K562 (cell line): ENCODE measurements around the gene NPB. TPM values are rescaled to one million over a fixed set of nuclear protein-coding genes. Genes with fewer than 3 reads are reported as not detected.

Source experiments
- ATAC-seq: fragments of 200-7000 bp; cut with Tn5 transposase; 3 replicates; pipeline ENCODE4 v1.9.1; 2020; ENCODE audit warnings: moderate library complexity
- BruUV-seq: library from RNA; stranded (reverse); fragments of 400-500 nt; replicated peaks from 2 replicates; lab custom pipeline; 2021; lab: Mats Ljungman, UMichigan
- CTCF ChIA-PET: fragments of 300-600 bp; formaldehyde crosslinking; extraction: SDS; loops from one replicate; lab custom pipeline; 2021; ENCODE audit warnings: low intra/inter-chr PET ratio; lab: Yijun Ruan, JAX
- POLR2A ChIA-PET: fragments of 300-600, 350-650 bp; sonication (Branson Sonifier 250); formaldehyde crosslinking; extraction: SDS; loops from one replicate; lab custom pipeline; 2021; ENCODE audit warnings: antibody characterized with exemption, inconsistent platforms; lab: Yijun Ruan, JAX
- DNase-seq, 4 experiments: peaks; one replicate each; pipeline versions ENCODE4 v3.0.0 to v3.0.0-alpha.2; 2011 to 2018; ENCODE audit warnings: low spot score in 3 of 4, mixed read lengths in 3 of 4; ENCODE audit errors: extremely low read depth in 1 of 4
- FAIRE-seq: peaks from 2 replicates; lab custom pipeline; 2011; peaks lifted over from hg19 to GRCh38; lab: Jason Lieb, UNC
- H2AFZ ChIP-seq: 2 replicates; pipeline ENCODE4 v1.6.0; 2011; ENCODE audit warnings: low read depth, low read length, control low read depth, inconsistent platforms
- H3K27ac ChIP-seq: fragments of 200-600 bp; 3 replicates; pipeline ENCODE4 v1.8.0; 2011; ENCODE audit warnings: low read depth, mild to moderate bottlenecking, control low read depth, inconsistent platforms, low read length, moderate library complexity, mixed read lengths; ENCODE audit errors: extremely low read depth
- H3K27me3 ChIP-seq, 2 experiments: fragments of 300-600 bp in 1 of 2; 2 replicates in 1 of 2; 3 replicates in 1 of 2; pipeline versions ENCODE4 v1.6.0 to v1.8.0; 2011; ENCODE audit warnings: inconsistent platforms in 2 of 2, low read length in 2 of 2, mild to moderate bottlenecking in 1 of 2, mixed read lengths in 1 of 2, moderate library complexity in 1 of 2; ENCODE audit not compliant: control insufficient read depth in 2 of 2, insufficient read depth in 2 of 2
- H3K36me3 ChIP-seq: fragments of 300-600 bp; 3 replicates; pipeline ENCODE4 v1.8.0; 2011; ENCODE audit warnings: mild to moderate bottlenecking, low read length, inconsistent platforms; ENCODE audit not compliant: control insufficient read depth, insufficient read depth
- H3K4me1 ChIP-seq, 2 experiments: fragments of 200-600 bp in 1 of 2; replicated peaks in 1 of 2; 2 replicates in 1 of 2; 3 replicates in 1 of 2; pipeline versions ENCODE4 v1.5.1 to v1.8.0; 2011; ENCODE audit warnings: inconsistent platforms in 2 of 2, low read length in 2 of 2, mild to moderate bottlenecking in 1 of 2, mixed read lengths in 1 of 2, moderate library complexity in 1 of 2; ENCODE audit not compliant: control insufficient read depth in 2 of 2, insufficient read depth in 2 of 2
- H3K4me2 ChIP-seq: 2 replicates; pipeline ENCODE4 v1.6.1; 2011; ENCODE audit warnings: low read length, control low read depth, inconsistent platforms, mixed read lengths; ENCODE audit not compliant: insufficient read depth
- H3K4me3 ChIP-seq: fragments of 200-600 bp; sonication (generic), shearing (Covaris generic); 2 replicates; pipeline ENCODE4 v1.5.1; 2016; ENCODE audit warnings: control low read depth, inconsistent platforms
- H3K79me2 ChIP-seq: fragments of 200-600 bp; 3 replicates; pipeline ENCODE4 v1.8.0; 2011; ENCODE audit warnings: low read length, inconsistent platforms; ENCODE audit not compliant: control insufficient read depth, insufficient read depth
- H3K9ac ChIP-seq, 2 experiments: 2 replicates each; pipeline versions ENCODE4 v1.6.0 to v1.6.1; 2011; ENCODE audit warnings: low read depth in 2 of 2, low read length in 2 of 2, control low read depth in 1 of 2, inconsistent platforms in 1 of 2, mild to moderate bottlenecking in 1 of 2, mixed read lengths in 1 of 2; ENCODE audit not compliant: insufficient read depth in 1 of 2
- H3K9me1 ChIP-seq: one replicate; pipeline ENCODE4 v1.6.0; 2011; ENCODE audit warnings: inconsistent platforms, mild to moderate bottlenecking, low read length, moderate library complexity; ENCODE audit not compliant: control insufficient read depth, insufficient read depth
- H3K9me3 ChIP-seq: replicated peaks from 2 replicates; pipeline ENCODE4 v1.5.1; 2011; ENCODE audit warnings: low read depth, low read length, inconsistent platforms; ENCODE audit not compliant: control insufficient read depth, insufficient read depth
- H4K20me1 ChIP-seq: replicated peaks from 2 replicates; pipeline ENCODE4 v1.6.1; 2011; ENCODE audit warnings: low read length, inconsistent platforms, mixed read lengths; ENCODE audit not compliant: control insufficient read depth, insufficient read depth
- FOXA3 ChIP-seq, 2 experiments: fragments of 450-650 bp in 1 of 2; sonication (generic) in 1 of 2; formaldehyde crosslinking; IDR thresholded peaks in 1 of 2; conservative IDR thresholded peaks in 1 of 2; 2 replicates each; pipeline versions ENCODE4 v1.4.0 to v1.8.0; 2020 to 2022; ENCODE audit warnings: mild to moderate bottlenecking in 2 of 2, missing genetic modification reagents in 1 of 2
- SAFB ChIP-seq: fragments of 200-400 bp; formaldehyde crosslinking; IDR thresholded peaks from 2 replicates; pipeline ENCODE4 v1.6.1; 2017; ENCODE audit warnings: low read depth, low read length, borderline replicate concordance
- SMARCC2 ChIP-seq: fragments of 450-650 bp; IDR thresholded peaks from 2 replicates; pipeline ENCODE4 v1.6.1; 2017; ENCODE audit warnings: antibody characterized with exemption, moderate library complexity, mild to moderate bottlenecking, low read depth
- SNRNP70 ChIP-seq: fragments of 200-400 bp; formaldehyde crosslinking; optimal IDR thresholded peaks from 2 replicates; pipeline ENCODE3; 2017; ENCODE audit warnings: low read depth, low read length
- ZNF589 ChIP-seq: fragments of 200-800 bp; sonication (Bioruptor generic); IDR thresholded peaks from 2 replicates; pipeline ENCODE4 v1.6.1; 2016; ENCODE audit warnings: low read depth, missing genetic modification characterization, missing compliant biosample characterization
- WGBS: fragments of 100-300 bp; shearing (Covaris generic); methylation state at CpG from one replicate; pipeline ENCODE4 v1.1.6; 2016; ENCODE audit warnings: low coverage, mixed read lengths; ENCODE audit not compliant: insufficient coverage; ENCODE audit errors: missing lambda C conversion rate; 5-methylcytosine and 5-hydroxymethylcytosine counted together
- in situ Hi-C: fragments of 300-500 bp; cut with MboI; formaldehyde crosslinking; loops from 4 replicates; pipeline ENCODE4 v1.15.0; 2018; ENCODE audit warnings: inconsistent platforms, mixed read lengths
- intact Hi-C: fragments of 100-400 bp; cut with micrococcal nuclease; formaldehyde crosslinking; loops from 2 replicates; pipeline ENCODE4 v1.14.2; 2022
- polyA plus RNA-seq, 8 experiments: library from polyadenylated mRNA; depleted of rRNA in 4 of 8; stranded (reverse) in 5 of 8; unstranded in 3 of 8; fragments of >200 nt; fragmentation: Nextera tagmentation in 2 of 8; fragmentation: Illumina TruSeq in 1 of 8; extraction: Ambion mirVana in 2 of 8; extraction: Trizol in 1 of 8; gene quantifications; 2 replicates each; pipeline versions ENCODE4 v1.2.1 to v1.2.3, GENCODE V29; 2011 to 2014; ENCODE audit warnings: inconsistent platforms in 1 of 8, missing spikeins in 1 of 8
- total RNA-seq, 7 experiments: library from RNA; depleted of rRNA in 6 of 7; stranded (reverse); fragments of >200 nt in 6 of 7; fragmentation: Illumina TruSeq in 2 of 7; extraction: Trizol in 2 of 7; gene quantifications; 2 replicates each; pipeline versions ENCODE4 v1.2.1 to v1.2.3, GENCODE V29; 2011 to 2021; ENCODE audit warnings: low replicate concordance in 1 of 7
- TF ChIP-seq, protein P1 (sequence below): fragments of 250-450 bp; sonication (Bioruptor Pico); IDR thresholded peaks from 2 replicates; pipeline ENCODE4 v1.4.0; 2020
- TF ChIP-seq, protein P2 (sequence below): fragments of 250-450 bp; sonication (Bioruptor Pico); IDR thresholded peaks from 2 replicates; pipeline ENCODE4 v1.4.0; 2020; ENCODE audit warnings: mild to moderate bottlenecking, moderate library complexity
- TF ChIP-seq, protein P3 (sequence below), 2 experiments: fragments of 250-450 bp in 1 of 2; fragments of 450-650 bp in 1 of 2; sonication (Bioruptor Pico) in 1 of 2; IDR thresholded peaks; 2 replicates each; pipeline versions ENCODE4 v1.6.1 to v1.8.0; 2016 to 2021; ENCODE audit warnings: mild to moderate bottlenecking in 2 of 2, moderate library complexity in 2 of 2, missing compliant biosample characterization in 1 of 2, missing genetic modification characterization in 1 of 2

Gene NPB
- total and polyA plus RNA-seq, 9 of the 15 experiments (the other 6 are each of a cell fraction or from before 2014, with no cell fraction given): 0.03 to 0.61 (median 0.14) TPM; not detected in 2

DNA sequence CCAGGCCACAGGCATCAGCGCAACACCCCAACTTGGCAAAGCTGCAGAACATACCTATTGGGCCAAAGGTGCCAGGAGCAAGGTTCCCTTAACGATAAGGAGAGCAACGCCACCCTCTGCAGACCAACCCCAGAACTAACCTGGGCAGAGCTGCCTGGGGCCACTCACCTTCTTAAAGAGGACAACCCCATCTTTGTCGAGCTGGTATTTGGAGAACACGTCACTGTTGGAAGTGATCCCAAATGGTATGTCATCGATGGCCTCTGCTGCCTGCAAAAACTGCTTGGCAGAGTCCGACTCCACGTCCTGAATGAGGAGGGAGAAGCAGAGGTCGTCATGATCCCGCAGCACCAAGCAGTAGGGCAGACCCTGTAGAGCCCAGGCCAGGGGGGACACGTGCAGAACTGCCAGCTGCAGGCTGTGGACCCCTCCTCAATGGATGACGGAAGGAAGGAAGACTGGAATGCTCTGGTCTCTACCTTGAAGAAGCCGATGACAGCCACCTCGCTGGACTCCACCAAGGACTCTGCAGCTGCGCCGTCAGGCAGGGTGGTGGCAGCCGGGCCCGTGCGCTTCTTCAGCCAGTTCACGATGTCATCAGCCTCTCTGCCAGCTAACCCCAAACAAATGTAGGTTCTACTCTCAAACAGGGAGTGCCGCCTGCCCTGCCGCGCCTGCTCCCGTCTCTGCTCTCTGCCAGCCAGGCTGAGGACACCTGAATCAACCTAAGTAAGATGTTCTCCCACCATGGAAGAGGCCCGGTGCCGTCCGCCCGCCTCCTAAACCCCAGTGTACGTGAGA, 46.9 kb upstream of the NPB start:
- Histone ChIP-seq H3K4me1 (peaks cover 18 to 30% of the 10 kb centered on the region in 2 experiments), H3K9ac (0 out of 4 replicates have a peak overlapping the region, but pooled peaks of 1 of the 2 experiments have one; percentile 1), H3K9me1 (peaks cover 16% of the 10 kb centered on the region), H3K27ac (no peak overlapping the region; the same call in 2 of the 3 replicates), H3K9me3 (no peaks in the 10 kb centered on the region), H3K36me3 (peaks cover 95% of the 10 kb centered on the region), H3K4me3 (no peak overlapping the region), H3K79me2 (peaks cover 76% of the 10 kb centered on the region), H4K20me1 (peaks cover 25% of the 10 kb centered on the region), H3K27me3 (no peaks in the 10 kb centered on the region), H2AFZ (no peak overlapping the region), H3K4me2 (no peak overlapping the region)
- 95% methylated on average over 24 of the region's 29 CpGs for WGBS
- in situ Hi-C loops (no loop called here), intact Hi-C loops (no loop called here)
- CTCF ChIA-PET: no interaction called here
- no TSS peak for BruUV-seq
- DNase-seq: peak in 1 of 4 experiments; percentile 6
- no peak for ATAC-seq
- POLR2A ChIA-PET: interaction anchor here (0.6 to 8.3 kb wide), 7 partner anchors 13 to 132 kb away, joined by 3 to 85 read pairs (median 4); no protein-coding TSS in a partner anchor
- no peak for FAIRE-seq
- TF ChIP-seq SNRNP70: no peak
- TF ChIP-seq ZNF589 (CRISPR knock-in tag): no peak
- TF ChIP-seq, protein P1, sequence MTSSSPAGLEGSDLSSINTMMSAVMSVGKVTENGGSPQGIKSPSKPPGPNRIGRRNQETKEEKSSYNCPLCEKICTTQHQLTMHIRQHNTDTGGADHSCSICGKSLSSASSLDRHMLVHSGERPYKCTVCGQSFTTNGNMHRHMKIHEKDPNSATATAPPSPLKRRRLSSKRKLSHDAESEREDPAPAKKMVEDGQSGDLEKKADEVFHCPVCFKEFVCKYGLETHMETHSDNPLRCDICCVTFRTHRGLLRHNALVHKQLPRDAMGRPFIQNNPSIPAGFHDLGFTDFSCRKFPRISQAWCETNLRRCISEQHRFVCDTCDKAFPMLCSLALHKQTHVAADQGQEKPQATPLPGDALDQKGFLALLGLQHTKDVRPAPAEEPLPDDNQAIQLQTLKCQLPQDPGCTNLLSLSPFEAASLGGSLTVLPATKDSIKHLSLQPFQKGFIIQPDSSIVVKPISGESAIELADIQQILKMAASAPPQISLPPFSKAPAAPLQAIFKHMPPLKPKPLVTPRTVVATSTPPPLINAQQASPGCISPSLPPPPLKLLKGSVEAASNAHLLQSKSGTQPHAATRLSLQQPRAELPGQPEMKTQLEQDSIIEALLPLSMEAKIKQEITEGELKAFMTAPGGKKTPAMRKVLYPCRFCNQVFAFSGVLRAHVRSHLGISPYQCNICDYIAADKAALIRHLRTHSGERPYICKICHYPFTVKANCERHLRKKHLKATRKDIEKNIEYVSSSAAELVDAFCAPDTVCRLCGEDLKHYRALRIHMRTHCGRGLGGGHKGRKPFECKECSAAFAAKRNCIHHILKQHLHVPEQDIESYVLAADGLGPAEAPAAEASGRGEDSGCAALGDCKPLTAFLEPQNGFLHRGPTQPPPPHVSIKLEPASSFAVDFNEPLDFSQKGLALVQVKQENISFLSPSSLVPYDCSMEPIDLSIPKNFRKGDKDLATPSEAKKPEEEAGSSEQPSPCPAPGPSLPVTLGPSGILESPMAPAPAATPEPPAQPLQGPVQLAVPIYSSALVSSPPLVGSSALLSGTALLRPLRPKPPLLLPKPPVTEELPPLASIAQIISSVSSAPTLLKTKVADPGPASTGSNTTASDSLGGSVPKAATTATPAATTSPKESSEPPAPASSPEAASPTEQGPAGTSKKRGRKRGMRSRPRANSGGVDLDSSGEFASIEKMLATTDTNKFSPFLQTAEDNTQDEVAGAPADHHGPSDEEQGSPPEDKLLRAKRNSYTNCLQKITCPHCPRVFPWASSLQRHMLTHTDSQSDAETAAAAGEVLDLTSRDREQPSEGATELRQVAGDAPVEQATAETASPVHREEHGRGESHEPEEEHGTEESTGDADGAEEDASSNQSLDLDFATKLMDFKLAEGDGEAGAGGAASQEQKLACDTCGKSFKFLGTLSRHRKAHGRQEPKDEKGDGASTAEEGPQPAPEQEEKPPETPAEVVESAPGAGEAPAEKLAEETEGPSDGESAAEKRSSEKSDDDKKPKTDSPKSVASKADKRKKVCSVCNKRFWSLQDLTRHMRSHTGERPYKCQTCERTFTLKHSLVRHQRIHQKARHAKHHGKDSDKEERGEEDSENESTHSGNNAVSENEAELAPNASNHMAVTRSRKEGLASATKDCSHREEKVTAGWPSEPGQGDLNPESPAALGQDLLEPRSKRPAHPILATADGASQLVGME (CRISPR knock-in tag): no peak
- no peak for TF ChIP-seq SMARCC2
- TF ChIP-seq, protein P2, sequence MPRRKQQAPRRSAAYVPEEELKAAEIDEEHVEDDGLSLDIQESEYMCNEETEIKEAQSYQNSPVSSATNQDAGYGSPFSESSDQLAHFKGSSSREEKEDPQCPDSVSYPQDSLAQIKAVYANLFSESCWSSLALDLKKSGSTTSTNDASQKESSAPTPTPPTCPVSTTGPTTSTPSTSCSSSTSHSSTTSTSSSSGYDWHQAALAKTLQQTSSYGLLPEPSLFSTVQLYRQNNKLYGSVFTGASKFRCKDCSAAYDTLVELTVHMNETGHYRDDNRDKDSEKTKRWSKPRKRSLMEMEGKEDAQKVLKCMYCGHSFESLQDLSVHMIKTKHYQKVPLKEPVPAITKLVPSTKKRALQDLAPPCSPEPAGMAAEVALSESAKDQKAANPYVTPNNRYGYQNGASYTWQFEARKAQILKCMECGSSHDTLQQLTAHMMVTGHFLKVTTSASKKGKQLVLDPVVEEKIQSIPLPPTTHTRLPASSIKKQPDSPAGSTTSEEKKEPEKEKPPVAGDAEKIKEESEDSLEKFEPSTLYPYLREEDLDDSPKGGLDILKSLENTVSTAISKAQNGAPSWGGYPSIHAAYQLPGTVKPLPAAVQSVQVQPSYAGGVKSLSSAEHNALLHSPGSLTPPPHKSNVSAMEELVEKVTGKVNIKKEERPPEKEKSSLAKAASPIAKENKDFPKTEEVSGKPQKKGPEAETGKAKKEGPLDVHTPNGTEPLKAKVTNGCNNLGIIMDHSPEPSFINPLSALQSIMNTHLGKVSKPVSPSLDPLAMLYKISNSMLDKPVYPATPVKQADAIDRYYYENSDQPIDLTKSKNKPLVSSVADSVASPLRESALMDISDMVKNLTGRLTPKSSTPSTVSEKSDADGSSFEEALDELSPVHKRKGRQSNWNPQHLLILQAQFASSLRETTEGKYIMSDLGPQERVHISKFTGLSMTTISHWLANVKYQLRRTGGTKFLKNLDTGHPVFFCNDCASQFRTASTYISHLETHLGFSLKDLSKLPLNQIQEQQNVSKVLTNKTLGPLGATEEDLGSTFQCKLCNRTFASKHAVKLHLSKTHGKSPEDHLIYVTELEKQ (CRISPR knock-in tag): no peak
- no peak for TF ChIP-seq SAFB
- no peak for TF ChIP-seq FOXA3 (CRISPR knock-in tag; conservative IDR thresholded peaks at IDR 0.05 in 1 of 2, IDR thresholded peaks at IDR 0.05 in 1 of 2)
- TF ChIP-seq, protein P3, sequence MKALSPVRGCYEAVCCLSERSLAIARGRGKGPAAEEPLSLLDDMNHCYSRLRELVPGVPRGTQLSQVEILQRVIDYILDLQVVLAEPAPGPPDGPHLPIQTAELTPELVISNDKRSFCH (CRISPR knock-in tag; IDR thresholded peaks at IDR 0.05): no peak
- TF ChIP-seq, protein P3 (tag; IDR thresholded peaks at IDR 0.05): no peak
